NCI-H1694 treated with DMSO at 0.1 percent for 48 hours (cell line): ENCODE measurements around the gene GARNL3.

ENCODE experiments used
- DNase-seq: peaks from one replicate; lab custom pipeline; 2025; lab: John Stamatoyannopoulos, UW

Gene GARNL3

GRCh38 chr9:127279717-127280285, 15.2 kb downstream of the GARNL3 start:
- no peak for DNase-seq

GRCh38 chr9:127280880-127281660, 16.5 kb downstream of the GARNL3 start:
- no peak for DNase-seq

DNA sequence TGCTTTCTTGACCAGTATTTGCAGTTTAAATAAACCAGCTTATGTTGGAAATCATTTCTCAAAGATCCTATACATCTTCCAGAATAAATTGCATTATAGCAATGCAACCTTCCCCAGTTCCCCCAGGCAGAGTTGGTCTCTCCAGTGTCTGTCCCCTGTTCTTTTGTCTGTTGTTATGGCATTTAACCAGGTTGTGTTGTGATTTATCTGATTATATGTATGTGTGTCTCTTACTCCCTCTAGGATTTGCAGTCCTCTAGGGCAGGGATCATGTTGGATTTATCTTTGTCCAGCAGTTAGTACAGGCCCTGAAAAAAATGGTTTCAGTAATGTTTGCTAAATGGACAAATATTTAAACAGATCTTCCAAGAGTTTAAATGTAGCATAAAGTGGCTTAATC, 17.3 kb downstream of the GARNL3 start:
- DNase-seq: no peak

DNA sequence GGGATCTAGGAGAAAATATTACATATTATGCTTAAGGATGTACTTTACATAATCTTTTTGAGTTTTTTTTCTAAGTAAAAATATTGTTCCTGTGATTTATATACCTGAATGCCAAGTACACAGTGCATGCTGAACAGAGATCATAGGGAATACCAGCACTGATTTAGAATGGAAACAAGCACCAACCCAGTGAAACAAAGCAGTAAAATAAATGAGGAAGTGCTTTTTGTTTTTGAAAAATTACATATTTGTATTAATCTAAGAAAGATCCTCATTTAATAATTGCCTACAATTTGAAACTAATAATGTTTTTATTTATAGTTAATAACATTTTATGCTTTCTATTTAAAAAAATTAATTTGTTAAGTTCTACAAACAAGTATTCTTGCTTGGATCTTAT, 18.0 kb downstream of the GARNL3 start:
- no peak for DNase-seq

GRCh38 chr9:127283135-127283534, 18.6 kb downstream of the GARNL3 start:
- no peak for DNase-seq

- DNase-seq: no peak
These were observed 19.4 kb downstream of the GARNL3 start for GRCh38 chr9:127283917-127284497.

DNA sequence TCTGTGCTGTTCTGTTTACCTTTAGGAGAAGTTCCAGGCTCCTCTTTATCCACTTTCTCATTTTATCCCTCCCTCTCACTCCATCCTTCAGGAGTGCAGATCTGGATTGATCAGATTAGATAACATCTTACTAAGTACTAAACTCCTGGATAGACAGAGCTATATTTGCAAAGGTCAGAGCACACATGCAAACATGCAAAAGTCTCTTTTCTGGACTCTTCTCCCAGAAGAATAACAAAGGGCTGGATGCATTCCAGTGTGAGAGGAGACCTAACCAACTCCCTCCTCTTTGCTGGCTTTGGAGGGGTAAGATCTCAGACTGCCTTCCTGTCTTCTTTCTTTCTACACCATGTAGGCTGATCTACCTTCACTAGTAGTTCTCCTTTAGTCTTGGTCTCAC, 21.4 kb downstream of the GARNL3 start:
- no peak for DNase-seq

DNA sequence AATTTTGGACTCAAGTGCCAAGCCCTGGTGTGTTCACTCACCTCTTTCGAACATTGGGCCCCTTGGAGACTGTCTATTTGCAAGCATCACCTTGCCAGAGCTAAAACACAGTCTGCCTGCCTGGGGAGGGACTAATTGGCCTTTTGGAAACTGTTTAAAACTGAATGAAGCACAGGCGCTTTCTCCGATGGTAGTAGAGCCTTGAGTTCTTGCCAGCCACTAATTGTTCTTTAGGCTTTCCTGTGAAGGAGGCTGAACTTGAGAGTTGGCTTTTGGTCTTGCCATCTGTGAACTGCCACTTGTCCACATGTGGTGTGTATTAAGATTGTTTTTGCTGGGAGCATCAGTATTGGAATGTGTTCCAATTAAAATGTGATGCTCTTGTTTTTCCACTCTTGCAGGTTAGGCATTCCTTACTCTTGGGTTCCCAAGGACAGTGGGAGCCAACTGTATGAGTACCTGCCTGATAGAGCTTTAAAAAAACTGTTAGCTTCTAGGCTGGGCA, 26.0 kb downstream of the GARNL3 start:
- no peak for DNase-seq

DNA sequence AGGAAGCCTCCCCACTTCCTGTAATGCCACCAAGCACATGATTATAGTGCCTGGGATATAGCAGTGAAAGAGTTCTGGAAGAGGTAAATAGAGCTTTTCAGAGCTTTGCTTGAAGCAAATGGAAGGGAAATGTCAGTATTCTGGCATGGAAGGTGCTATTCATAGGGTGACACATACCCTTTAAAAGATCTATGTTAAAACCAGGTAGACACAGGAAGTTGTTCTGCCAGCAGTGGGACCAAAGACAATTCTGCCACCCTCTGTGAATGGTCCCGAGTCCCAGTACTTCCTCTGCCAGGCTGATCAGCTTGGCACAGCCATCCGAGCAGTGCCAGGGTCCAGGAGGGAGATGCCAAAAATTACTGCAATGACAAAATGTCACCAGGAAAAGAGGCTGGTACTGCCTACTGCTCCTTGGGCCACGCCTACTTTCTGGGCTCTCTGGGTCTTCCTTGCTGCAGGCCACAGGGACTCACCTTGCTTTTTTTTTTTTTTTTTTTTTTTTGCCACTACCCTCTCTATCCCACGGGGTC, 26.7 kb downstream of the GARNL3 start:
- no peak for DNase-seq

DNA sequence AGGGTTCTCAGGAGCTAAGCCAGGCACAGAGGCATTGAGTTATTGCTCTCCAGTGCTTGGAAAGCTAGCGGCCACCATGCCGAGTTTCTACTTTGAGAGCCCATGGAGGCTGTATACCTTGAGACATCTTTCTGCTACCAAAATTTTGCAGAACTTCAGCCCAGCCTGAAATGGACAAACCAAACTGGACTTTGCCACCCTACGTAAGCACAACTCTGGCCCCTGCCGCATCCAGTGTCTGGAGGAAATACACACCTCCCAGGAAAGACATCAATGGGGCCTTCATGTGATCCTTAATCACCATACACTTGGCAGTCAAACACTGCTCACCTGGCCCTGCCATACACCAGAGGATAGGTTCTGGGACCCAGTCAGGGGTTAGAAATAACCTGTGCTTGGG, 27.8 kb downstream of the GARNL3 start:
- DNase-seq: no peak

- DNase-seq: no peak
These were observed 28.8 kb downstream of the GARNL3 start for GRCh38 chr9:127293328-127293727.

- DNase-seq: no peak
These were observed 29.2 kb downstream of the GARNL3 start for GRCh38 chr9:127293767-127294166.

DNA sequence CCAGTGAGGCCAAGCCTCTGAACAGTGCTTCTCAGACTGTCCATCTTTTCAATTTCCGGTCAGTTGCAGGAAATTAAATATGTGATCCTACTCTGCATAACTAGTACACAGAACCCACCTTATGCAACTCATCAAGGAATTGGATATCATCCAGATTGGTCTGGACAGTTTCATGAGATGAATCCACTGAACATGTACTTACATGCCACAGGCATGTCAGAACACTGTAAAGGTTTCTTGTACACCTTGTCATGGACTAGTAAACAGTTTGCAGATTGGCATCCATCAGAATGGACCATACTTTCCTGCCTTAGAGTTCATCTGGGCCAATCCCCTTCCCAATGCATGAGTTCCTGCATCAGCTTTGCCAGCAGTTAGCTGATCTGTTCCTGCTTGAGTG, 30.4 kb downstream of the GARNL3 start:
- no peak for DNase-seq

GRCh38 chr9:127300886-127301447, 36.4 kb downstream of the GARNL3 start:
- DNase-seq: peak; percentile 62

DNA sequence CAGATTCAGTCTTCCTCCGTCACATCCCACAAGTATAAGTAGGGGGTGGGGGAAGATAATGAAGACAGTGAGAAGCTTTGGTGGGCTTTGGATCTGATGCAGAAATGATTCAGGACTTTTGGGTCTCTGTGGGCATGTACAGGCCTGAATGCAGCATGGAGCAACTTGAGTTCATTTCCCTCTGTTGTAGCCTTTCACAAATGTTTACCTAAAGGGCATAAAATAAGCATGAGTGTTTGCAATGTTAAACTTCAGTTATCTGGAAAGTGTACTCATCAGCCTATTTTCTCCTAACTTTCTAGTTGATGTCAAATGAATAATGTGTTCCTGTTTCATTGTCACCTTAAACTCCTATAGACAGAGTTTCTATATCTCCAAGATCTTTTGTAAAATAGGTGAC, 39.3 kb downstream of the GARNL3 start:
- DNase-seq: no peak

GRCh38 chr9:127305206-127305837, 40.7 kb downstream of the GARNL3 start:
- DNase-seq: no peak

- DNase-seq: peak; percentile 4
These were observed 41.3 kb downstream of the GARNL3 start for GRCh38 chr9:127305838-127306226.

GRCh38 chr9:127307802-127308201, 43.2 kb downstream of the GARNL3 start:
- no peak for DNase-seq

- no peak for DNase-seq
These were observed 44.3 kb downstream of the GARNL3 start for GRCh38 chr9:127308652-127309434.

GRCh38 chr9:127309715-127310114, 45.1 kb downstream of the GARNL3 start:
- DNase-seq: no peak

- peak; percentile 9 for DNase-seq
These were observed 46.7 kb downstream of the GARNL3 start for GRCh38 chr9:127311239-127311741.
